Stimulated activated CD8-positive, alpha-beta memory T cell treated with anti-CD3 and anti-CD28 coated beads, Interleukin-15, amount 100 ng/mL, for 48 hours (primary cell): ENCODE measurements around the gene SH3RF1.
"Not testable (repeated sequence)": the region's sequence is repeated elsewhere in the genome, so short reads cannot be mapped to it uniquely, and the experiment has no call there.

Source experiments
- DNase-seq, 2 donors: peaks; one replicate each; pipeline ENCODE4 v3.0.0-alpha.2; 2020; ENCODE audit warnings: low read depth in 2 of 2

Gene SH3RF1

DNA sequence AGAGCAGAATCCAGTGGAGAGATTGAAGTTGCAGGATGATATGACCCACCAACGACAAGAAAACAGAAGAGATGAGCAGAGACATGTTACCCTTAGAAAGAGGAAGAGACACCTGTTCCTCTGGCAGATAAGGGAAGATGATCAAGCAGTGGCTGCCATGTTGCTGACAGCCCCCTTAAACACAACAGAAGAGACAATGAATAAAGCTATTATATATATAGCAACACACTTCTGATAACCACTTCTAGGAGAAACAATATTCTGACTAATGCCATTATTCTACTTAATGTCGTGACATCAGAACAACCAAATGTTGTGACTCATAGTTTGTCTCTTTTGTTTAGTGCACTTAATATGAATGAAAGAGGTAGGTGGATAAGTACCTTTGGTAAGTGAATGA is 44.9 kb downstream of the SH3RF1 start:
- DNase-seq = no peak

DNA sequence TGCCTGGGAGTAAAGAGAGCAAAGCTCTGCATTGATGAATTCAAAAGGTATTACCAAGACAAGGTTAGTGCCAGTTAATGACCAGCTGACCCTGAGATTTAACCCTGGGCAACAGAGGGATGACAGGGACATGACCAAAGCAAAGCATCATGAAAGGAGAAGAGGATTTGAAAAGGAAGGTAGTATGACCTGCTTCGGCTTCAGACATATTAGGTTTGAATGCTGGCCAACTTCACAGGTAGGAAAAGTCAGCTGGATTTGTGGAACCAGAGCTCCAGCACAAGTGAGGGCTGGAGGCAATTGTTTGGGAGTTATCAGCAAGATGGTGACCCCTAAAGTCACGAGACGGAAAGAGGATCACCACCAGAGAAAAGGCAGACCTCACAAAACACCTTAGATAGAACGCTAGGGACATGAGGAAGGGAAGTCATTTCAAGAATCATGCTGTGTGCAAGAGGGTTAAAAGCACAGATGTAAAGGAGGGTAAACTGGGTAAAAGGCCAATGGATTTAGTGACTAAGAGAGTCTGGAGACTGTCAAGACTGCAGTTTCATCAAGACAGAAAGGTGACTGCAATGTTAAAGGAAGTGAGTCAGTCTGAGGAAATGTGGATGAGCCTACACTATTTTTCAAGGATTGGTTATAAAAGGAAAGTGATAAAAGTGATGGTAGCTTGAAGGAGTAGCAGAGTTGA is 45.6 kb downstream of the SH3RF1 start:
- no peak for DNase-seq

DNA sequence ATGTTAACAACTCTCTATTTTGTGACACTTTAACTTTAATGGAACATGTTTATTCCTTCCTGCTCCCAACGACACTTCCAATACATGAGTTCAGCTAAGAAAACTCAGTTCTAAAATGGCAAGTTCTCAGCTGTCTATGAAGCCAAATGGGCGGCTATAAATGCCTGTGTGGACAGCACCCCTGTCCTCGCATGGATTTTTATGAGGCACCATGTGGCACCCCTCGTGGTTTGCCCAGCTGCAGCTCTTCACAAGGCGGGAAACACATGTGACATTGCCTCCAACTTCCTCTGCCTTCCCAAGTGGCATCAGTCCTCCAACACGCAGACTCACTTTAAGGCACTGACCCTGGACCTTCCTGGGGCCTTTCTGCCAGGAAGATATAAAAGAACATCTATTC is 48.0 kb downstream of the SH3RF1 start:
- no peak for DNase-seq

DNA sequence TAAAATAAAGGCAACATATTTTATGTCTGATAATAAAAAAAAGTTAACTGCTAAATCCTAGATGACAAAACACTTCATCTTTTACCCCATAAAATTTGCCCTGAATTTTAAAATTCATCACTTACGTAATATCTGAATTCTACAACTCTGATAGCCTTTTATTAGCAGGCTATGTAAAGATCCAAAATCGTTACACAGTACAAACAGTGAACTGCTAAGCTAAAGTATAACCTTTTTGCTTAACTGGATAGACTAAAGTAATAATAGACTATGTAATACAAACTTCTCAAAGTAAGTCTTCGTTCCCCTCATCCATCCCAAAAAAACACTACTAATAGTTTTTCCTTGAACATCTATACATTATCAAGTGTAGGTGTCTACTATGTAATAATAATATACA is 49.1 kb downstream of the SH3RF1 start:
- no peak for DNase-seq

DNA sequence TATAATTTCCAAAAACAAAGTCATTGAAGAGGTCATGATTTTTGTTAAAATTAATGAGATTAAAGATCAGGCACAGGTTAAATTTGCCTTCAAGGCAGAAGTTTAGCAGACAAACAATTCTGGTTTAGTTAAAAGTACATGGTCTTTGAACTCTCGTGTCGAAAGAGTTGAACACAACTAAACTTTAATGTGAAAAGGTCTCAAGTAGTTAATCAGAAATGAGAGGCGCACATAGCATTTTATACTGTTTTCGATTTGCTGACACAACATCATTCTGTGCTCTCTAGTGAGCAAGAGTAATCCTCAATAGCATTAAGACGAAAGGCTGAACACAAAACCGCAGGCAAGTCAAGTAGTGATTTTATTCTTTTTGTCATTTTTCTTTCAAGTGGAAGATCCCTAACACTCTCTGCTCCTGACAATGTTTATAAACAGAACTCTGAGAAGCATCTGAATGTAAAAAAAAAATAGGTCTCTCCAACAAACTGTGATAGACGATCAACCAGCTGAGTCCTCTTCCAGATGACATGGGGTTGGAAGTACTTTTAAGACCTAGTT is 49.8 kb downstream of the SH3RF1 start:
- no peak for DNase-seq

DNA sequence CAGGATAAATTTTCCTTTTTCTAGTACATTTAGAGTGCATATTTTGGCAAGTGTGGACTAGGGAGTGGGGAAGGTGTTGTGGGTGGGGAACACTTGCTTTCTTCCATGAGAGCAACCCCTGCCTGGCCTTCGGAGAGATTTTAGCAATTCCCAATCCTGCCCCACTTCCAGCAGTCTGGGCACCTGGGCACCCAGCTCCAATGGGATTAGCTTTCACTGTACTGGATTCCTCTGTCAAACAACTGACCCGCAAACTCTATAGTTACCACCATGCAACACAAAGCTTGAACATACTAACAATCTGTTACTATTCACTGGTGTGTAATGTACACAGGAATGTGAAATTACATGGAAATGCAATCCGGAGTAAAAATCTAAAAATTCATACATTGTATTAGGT is 50.3 kb downstream of the SH3RF1 start:
- DNase-seq = no peak

DNA sequence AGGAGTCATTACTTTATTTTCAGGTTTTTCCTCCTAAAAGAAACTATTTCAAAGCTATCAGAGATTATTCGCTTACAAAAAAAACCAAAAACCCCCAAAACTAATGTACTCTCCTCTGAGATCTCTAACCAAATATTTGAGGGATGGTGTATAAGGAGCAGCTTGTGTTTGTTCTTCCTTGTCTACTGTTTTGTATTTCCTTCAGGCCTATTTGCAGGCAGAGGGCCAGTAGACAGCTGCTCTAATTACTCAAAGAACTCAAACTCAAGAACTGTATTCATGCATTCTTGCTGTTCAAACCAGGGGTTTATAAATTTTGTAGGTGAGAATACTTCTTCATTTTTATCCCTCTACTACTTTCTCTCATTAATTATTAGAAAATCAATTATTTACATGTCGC is 51.3 kb downstream of the SH3RF1 start:
- no peak for DNase-seq

DNA sequence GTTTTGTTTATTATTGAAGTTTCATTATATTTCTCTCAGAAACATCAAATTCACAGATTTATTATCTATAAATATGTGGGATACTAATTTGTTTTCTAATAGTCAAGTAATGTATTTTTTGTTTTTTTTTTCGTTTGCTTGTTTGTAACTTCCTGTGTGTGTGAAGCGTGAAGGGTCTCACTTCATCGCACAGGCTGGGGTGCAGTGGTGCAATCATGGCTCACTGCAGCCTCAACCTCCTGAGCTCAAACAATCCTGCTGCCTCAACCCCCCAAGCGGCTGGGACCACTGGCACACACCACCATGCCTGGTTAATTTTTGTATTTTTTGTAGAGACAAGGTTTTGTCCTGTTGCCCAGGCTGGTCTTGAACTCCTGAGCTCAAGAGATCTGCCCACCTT is 55.1 kb downstream of the SH3RF1 start:
- DNase-seq = no peak

DNA sequence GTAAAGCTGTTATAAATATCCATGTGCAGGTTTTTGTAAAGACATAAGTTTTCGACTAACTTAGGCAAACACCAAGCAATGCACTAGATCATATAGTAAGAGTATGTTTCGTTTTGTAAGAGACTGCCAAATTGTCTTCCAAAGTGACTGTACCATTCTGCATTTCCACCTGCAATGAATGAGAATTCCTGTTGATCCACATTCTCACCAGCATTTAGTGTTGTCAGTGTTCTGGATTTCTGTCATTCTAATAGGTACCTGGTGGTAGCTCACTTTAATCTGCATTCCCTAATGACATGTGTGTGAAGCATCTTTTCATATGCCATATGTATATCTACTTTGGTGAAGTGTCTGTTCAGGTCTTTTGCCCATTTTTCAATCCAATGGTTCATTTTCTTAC is 57.8 kb downstream of the SH3RF1 start:
- DNase-seq = no peak

DNA sequence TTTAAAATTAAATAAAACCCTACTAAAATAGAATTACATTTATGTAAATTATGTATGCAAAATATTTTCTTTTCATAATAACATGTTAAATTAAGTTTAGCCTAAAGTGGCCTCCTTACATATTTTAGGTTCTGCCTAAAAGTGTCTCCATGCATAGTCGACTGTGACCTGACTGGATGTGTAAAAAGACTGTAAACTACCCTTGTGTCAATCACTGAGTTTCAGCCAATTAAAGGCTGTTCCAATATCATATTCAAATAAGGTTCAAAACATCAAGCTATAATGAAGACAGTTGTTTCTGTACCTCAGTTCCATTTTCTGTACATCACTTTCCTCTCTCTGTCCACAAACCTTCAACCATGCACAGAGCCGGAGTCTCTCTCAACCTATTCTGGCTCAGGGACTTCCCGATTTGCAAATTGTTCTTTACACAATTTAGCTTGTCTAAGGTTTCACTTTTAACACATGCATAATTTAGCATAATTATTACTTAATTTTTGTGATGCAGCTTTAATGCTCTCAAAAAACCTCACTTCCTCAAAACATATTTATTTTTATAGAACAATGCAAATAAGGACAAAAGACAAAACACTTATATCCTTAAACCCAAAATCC is 60.1 kb downstream of the SH3RF1 start:
- DNase-seq = no peak

DNA sequence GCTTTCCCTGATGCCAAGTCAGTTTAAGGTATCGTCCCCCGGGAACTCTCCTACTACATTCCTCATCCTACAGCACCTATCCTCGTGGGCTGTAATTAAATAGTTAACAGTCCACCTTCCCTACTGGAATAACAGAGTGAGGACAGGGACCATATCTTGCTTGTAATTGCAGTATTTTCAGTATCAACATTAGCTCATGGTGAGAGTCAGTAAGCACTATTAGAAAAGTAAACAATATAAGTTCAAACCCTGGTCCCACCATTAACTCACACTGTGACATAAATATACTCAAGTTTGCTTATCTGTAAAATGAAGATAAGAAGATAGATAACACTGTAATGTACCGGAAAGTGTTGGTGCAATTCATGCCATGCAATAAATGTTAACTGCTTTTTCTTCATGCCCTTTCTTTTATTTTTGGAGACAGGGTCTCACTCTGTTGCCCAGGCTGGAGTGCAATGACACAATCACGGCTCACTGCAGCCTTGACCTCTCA is 61.3 kb downstream of the SH3RF1 start:
- DNase-seq = no peak

DNA sequence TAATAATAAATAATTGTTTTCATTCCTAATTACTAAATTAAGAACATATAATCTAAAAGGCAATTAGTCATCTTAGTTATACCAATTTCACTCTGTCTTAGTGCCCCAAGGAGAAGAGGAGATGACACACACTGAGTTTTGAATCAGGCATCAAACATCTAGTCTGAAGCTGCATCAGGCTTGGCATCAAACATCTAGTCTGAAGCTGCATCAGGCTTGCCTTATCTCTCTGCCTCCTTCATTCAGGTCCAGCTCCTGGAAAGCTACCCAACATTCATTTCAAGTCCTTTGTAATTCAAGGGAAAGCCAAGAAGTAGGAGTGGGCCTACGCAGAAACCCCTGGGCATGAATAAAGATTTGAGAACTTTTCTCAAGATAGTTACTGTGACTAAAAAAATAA is 62.2 kb downstream of the SH3RF1 start:
- DNase-seq = no peak

DNA sequence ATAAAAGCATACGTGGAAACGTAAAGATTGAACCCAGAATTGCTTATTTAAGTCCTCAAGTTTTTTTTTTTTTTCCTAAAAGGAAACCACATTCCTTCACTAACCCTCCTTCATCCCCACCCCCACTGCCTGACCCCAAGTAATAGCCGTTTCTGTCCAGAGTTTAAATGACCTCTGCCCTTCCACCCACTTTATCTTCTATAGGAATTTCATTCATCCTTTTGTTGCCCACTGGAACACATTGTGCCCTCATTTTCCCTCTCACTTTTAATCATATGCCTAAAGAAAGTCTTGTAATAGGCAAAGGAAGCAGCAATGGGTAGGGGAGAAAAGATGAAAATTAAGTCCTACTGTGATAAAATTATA is 62.7 kb downstream of the SH3RF1 start:
- no peak for DNase-seq

DNA sequence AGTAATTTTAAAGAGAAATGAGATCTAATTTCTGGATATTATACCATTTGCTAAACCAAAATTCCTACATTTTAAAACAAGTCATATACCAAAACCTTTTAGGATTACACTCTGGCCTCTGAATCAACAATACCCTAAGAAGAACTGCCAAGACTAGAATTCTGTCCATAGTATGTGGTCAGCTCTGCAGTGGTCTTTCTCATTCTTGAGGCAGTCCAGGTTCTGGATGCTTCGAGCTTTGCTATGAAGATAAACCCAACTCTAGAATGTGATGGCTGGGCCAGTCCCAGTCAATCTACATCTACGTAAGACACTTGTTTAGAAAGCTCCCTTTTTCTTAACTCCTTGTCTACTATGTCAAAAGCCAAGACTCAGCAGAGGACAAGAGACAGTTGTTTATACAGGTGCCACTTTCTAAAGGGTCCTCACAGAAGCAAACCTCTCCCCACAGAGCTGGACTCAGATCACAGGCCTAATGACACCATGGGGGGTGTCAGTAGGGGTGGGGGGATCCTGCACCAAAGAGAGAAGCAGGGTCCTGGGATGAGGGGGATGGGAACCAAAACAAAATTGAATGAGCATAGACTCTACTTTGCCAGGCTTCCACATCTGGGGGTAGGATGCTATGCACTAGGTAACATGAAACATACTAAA is 63.2 kb downstream of the SH3RF1 start:
- no peak for DNase-seq

DNA sequence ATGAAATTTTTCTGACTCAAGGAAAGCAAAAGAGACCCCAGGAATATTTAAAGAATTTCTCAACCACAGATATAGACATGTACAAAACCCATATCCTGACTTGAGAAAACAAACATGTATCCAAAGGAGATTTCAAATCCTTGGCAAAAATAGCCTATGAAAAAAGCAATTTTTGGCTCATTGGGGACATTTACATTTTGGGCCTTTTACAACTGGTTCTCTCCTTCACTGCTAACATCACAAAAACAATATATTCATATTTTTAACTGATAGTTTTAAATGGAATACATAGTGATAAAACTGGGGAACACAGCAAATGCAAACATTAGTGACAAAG is 65.0 kb downstream of the SH3RF1 start:
- DNase-seq = no peak

DNA sequence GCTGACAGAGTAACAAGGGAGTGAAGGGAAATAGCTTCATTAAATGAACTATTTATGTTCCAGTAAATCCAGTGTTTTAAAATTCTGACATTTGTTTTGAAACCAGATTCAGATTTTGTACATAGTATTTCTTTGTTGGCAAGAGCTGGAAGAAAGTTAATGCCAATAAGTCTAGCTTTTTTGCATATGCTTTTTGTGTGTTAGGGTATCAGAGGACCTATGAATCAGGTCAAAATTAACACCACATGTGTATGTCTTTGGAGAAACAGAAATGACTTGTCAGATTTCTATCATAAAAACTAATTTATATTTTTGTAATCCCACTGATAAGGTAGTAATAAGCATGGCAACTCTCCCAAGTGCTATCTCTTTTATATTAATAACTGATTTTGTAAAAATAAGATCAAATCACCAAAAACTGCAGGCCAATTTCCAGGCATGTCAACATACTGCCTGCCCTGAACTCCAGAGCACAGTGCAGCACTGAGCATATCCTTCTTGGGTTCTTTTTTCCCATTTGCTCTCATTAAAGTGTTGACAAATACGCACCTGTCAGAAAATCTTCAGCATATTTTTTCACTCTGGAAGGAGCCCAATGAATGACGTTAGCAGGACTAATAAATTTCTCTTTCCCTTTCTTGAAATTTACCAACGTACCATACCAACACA is 65.5 kb downstream of the SH3RF1 start:
- no peak for DNase-seq

DNA sequence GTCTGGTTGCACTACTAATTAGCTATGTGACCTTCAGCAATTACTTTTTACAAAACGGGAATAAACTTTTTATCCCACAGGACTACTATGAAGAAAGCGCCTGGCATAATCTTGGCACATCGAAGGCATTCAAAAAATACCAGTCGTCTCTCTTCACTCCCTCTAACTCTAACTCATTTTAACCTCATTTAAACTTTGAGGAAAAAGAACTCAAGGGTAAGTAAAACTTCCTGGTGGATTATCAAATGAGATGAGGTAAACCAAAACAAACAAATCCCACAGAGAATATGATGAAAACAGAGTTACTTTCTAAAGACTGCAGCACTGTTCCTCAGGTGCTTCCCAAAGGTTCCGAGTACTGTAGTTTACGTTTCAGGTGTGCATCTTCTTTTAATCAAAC is 66.9 kb downstream of the SH3RF1 start:
- DNase-seq = no peak

DNA sequence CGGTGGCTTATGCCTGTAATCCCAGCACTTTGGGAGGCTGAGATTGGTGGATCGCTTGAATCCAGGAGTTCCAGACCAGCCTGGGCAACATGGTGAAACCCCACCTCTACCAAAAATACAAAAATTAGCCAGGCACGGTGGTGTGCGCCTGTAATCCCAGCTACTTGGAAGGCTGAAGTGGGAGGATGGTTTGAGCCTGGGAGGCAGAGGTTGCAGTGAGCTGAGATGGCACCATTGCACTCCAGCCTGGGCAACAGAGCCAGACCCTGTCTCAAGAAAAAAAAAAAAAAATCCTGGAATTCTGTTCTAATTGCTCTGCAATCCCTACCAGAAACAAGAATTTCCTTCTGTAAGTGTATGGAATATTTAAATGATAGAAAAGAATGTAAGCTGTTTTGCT is 67.5 kb downstream of the SH3RF1 start:
- not testable (repeated sequence) for DNase-seq

DNA sequence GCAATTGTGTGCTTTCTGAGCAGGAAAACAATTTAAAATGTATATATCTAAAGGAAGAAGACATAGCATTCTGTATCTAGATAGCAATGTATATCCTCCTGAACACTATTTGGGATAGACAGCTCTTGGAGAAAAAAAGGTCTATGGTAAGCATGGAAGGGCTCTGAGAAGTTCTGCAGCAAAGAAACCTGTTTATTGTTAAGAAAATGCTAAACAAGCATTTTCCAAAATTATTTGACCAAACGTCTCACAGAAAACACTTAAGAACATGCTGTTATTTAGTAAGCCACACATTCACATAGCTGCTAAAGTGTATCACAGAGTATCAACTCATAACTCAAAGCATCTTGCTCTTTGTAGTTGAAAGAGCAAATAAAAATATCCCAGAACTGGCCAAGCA is 67.9 kb downstream of the SH3RF1 start:
- no peak for DNase-seq

DNA sequence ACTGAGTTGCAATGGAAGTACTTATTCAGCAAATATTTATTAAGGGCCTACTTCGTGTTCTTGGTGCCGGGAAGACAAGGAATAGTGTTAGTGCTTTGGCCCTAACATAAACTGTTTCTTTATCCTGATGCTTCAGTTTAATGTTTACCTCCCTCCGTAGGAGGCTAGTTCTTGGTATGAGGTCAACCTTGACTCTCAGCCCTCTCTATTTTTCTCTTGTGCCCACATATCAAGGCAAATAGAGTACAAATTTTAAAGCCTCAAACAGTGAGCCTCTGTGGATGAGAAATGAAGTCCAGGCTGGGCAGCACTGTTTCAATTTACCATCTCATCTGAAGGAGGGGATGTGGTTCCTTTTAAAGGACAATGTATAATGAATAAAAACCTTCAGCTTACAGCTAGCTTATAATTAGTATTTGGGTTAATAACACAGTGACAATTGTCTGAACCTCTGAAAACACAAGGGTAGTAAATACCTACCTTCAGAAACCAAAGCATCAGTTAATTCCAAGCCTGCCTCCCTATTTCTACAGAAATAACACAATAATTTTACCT is 68.5 kb downstream of the SH3RF1 start:
- DNase-seq = no peak

DNA sequence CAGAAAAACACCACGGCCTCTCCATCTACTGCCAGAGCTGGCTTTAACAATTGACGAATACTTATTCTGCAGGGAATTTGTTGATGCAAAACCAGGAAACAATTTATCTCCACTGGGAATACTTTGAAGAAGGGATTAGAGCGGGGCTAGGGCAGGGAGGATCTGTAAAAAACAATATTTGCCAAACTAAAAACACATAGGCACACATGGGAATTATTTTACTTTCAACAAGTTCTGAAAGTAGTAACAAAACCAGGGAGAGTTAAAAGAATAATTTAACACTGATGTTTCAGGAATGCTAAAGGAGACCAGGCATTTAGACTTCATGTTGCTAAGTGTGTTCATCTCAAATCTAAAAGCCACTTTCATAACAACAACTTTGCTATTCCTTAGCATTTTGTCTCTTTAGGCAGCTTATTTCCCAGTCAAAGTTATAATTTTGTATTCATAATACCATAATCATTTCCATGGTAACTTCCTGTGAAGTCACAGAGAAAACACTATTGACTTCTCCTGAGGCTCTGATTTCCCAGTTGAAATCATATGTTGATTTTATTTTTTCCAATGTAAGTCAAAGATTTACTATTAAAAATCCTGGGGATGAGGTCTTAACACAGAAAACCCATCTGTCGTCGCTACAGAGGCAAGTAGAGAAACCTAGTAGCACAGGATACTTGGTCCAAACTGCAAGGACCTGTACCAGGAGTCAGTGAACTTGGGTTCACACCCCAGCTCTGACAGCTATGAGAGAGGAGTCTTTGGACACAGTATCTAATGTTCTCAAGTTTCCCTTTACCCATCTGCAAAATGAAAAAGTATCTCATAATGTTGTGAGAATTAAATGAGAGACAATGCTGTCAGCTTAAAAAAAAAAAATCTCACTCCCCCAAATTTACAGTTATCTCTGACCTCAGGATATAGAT is 69.3 kb downstream of the SH3RF1 start:
- no peak for DNase-seq
